Measurements from ENCODE around the gene PPP6R2.

DNA sequence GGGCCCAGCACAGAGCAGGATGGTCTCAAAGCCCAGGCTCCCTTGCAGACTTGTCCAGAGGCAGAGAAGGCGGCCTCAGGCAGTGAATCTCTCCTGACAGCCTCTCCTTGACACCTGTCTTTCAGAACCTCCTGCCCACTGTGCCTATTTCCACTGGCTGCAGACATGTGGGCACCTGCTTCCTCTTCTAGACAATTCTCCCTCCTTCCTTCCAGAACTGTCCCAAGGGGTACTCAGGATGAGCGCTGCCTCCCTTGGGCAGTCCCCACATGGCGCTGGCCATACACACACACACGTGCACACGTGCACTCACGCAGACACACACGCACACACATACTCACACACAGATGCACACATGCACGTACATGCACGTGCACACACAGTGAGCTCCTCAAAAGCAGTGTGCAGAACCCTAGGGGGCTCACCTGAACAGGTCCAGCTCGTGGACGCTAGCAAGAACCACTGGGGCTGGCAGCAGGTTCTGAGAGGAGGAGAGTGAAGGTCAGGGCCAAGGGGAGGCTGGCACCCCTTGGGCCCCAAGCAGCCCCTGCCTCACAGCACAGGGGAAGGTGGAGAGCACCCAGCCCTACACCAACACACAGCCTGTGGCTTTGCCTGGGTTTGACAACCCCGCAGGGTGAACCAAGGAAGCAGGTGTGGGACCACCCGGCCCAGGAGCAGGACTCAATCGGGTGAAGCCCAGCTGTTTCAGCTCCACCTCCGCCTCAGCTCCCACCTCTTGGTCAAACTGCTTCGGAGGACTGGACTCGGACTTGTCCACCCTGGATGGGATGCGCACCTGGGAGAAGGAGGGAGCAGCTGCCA is 27.6 kb upstream of the PPP6R2 start:
- TF ChIP-seq ZNF416 (CRISPR knock-in tag; IDR thresholded peaks at IDR 0.05) (no peak), GABPB1 (CRISPR knock-in tag; IDR thresholded peaks at IDR 0.05) (no peak), ZNF263 (CRISPR knock-in tag; IDR thresholded peaks at IDR 0.05; ENCODE audit: low read depth) (no peak), TEAD4 (CRISPR knock-in tag; IDR thresholded peaks at IDR 0.05) (no peak), FOXP1 (CRISPR knock-in tag; IDR thresholded peaks at IDR 0.05; ENCODE audit: borderline replicate concordance) (no peak), TP53 (CRISPR knock-in tag; IDR thresholded peaks at IDR 0.05) (no peak), NFYB (CRISPR knock-in tag; conservative IDR thresholded peaks at IDR 0.05; ENCODE audit: low read depth) (no peak), ATF1 (CRISPR knock-in tag; IDR thresholded peaks at IDR 0.05) (no peak), ZNF121 (CRISPR knock-in tag; IDR thresholded peaks at IDR 0.05) (no peak), IRF2 (CRISPR knock-in tag; IDR thresholded peaks at IDR 0.05; ENCODE audit: borderline replicate concordance, low read depth) (no peak)
- TF ChIP-seq, protein P1, sequence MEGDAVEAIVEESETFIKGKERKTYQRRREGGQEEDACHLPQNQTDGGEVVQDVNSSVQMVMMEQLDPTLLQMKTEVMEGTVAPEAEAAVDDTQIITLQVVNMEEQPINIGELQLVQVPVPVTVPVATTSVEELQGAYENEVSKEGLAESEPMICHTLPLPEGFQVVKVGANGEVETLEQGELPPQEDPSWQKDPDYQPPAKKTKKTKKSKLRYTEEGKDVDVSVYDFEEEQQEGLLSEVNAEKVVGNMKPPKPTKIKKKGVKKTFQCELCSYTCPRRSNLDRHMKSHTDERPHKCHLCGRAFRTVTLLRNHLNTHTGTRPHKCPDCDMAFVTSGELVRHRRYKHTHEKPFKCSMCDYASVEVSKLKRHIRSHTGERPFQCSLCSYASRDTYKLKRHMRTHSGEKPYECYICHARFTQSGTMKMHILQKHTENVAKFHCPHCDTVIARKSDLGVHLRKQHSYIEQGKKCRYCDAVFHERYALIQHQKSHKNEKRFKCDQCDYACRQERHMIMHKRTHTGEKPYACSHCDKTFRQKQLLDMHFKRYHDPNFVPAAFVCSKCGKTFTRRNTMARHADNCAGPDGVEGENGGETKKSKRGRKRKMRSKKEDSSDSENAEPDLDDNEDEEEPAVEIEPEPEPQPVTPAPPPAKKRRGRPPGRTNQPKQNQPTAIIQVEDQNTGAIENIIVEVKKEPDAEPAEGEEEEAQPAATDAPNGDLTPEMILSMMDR (IDR thresholded peaks at IDR 0.05), result no peak
- TF ChIP-seq, protein P2, sequence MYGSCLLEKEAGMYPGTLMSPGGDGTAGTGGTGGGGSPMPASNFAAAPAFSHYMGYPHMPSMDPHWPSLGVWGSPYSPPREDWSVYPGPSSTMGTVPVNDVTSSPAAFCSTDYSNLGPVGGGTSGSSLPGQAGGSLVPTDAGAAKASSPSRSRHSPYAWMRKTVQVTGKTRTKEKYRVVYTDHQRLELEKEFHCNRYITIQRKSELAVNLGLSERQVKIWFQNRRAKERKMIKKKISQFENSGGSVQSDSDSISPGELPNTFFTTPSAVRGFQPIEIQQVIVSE (CRISPR knock-in tag; IDR thresholded peaks at IDR 0.05; ENCODE audit: borderline replicate concordance), result no peak
- TF ChIP-seq, protein P3, sequence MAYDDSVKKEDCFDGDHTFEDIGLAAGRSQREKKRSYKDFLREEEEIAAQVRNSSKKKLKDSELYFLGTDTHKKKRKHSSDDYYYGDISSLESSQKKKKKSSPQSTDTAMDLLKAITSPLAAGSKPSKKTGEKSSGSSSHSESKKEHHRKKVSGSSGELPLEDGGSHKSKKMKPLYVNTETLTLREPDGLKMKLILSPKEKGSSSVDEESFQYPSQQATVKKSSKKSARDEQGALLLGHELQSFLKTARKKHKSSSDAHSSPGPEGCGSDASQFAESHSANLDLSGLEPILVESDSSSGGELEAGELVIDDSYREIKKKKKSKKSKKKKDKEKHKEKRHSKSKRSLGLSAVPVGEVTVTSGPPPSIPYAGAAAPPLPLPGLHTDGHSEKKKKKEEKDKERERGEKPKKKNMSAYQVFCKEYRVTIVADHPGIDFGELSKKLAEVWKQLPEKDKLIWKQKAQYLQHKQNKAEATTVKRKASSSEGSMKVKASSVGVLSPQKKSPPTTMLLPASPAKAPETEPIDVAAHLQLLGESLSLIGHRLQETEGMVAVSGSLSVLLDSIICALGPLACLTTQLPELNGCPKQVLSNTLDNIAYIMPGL (CRISPR knock-in tag; IDR thresholded peaks at IDR 0.05), result no peak
